Activated naive CD4-positive, alpha-beta T cell treated with anti-CD3 and anti-CD28 coated beads, Interleukin-2, amount 50 U/mL, for 72 hours (primary cell): ENCODE measurements around the gene CD86. TPM values are rescaled to one million over a fixed set of nuclear protein-coding genes. Genes with fewer than 3 reads are reported as not detected.
A peak's percentile ranks its signal among the peaks of the same experiment; 100 is the strongest.

Source experiments
- ATAC-seq, 2 donors: fragments of 150-1000 bp; cut with Tn5 transposase; 2 replicates each; pipeline ENCODE4 v1.10.0; 2021; ENCODE audit warnings: mild to moderate bottlenecking in 2 of 2, moderate library complexity in 2 of 2
- DNase-seq, 2 donors: peaks; one replicate each; pipeline ENCODE4 v3.0.0; 2021 to 2022; ENCODE audit warnings: low spot score in 2 of 2
- H3K27ac Mint-ChIP-seq, 2 donors: one replicate each; pipeline ENCODE4 v1.8.0; 2022; ENCODE audit warnings: mild to moderate bottlenecking in 2 of 2, mixed read lengths in 2 of 2
- H3K36me3 Mint-ChIP-seq, 2 donors: one replicate each; pipeline ENCODE4 v1.8.0; 2022; ENCODE audit warnings: mixed read lengths in 2 of 2
- H3K9me3 Mint-ChIP-seq, 2 donors: one replicate each; pipeline ENCODE4 v1.8.0; 2022; ENCODE audit warnings: mixed read lengths in 2 of 2
- total RNA-seq, 2 donors: library from RNA; stranded (reverse); gene quantifications; one replicate each; pipeline ENCODE4 v1.2.3, GENCODE V29; 2022

The CD86 gene
- total RNA-seq, 2 donors from 2014 or later = 0.14 to 0.49 TPM

DNA sequence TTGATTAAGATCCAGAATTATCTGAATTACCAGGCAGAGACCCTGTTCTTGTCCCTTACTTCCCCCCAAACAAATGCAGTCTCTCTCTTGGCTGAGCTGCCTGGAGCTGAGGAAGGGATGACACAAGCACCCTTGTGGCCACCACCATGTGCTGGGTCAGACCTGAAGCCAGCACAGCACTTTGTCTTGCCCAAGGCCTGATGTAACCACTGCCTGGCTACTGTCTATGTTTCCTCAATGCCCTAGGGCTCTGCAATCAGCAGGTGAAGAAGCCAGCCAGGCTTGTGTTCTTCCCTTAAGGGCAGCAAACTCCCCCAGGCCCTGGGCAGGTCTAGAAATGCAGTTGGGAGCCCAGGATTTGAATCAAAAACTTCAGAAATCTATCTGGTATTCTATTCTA, 112.5 kb downstream of the CD86 start:
- Mint-ChIP-seq H3K9me3 (peaks cover 8 to 14% of the 10 kb centered on the region in 2 donors), H3K27ac (peak overlapping the region in 1 of 2 donors; percentile 67), H3K36me3 (peaks cover 7 to 14% of the 10 kb centered on the region in 2 donors)
- DNase-seq (no peak), ATAC-seq (no peak)

DNA sequence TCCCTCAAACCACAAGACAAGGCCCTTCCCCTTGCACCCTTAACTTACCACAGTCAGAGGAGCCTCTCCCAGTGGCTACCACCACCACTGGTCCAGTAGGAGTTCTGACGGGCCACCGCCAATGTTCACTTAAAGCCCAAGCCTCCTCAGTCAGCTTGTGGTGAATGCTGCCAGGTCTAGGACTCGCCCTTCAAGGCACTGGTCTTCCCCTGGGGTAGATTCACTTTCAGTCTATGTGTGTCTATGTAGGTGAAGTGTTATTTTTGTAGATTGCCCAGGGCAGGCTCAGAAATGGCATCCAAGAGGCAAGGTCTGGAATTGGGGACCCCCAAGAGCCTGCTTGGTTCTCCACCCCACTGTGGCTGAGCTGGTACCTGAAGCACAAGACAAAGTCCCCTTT, 112.9 kb downstream of the CD86 start:
- H3K9me3 Mint-ChIP-seq = peaks cover 8 to 14% of the 10 kb centered on the region in 2 donors

DNA sequence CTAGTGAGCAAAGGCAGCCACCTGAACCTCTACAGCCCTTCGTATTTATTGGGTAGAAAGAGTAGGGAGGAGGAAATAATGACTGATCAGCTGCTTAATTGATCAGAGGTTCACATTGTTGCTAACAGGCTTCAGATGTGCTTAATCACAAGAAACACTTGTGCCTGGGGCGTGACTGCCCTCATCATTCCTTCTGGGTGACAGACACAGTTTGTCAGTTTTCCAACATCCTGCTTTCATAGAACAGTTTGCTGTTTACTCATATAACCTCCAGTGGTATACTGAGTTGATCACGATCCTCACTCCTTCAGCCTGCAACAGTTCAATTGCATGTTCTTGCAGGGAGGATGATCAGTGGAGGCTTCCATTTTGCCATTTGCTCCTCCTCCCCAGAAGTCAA, 114.7 kb downstream of the CD86 start:
- no peak overlapping the region for H3K27ac Mint-ChIP-seq
- no peak for DNase-seq
- H3K36me3 Mint-ChIP-seq = peaks cover 7 to 14% of the 10 kb centered on the region in 2 donors
- no peak for ATAC-seq
- H3K9me3 Mint-ChIP-seq = peaks cover 8 to 14% of the 10 kb centered on the region in 2 donors

More for the DNA sequence above, 112.9 kb downstream of the CD86 start:
- ATAC-seq = no peak
- Mint-ChIP-seq H3K27ac (no peak overlapping the region), H3K36me3 (peaks cover 7 to 14% of the 10 kb centered on the region in 2 donors)
- no peak for DNase-seq

Other genes with a start within 250 kb of the CD86 start
- gene IQCB1, start 220.3 kb upstream of the CD86 start, total RNA-seq = 10 to 100 TPM; 34.7 to 50.6 TPM
- gene EAF2, start 220.2 kb upstream of the CD86 start, total RNA-seq = 10 to 100 TPM; 14.9 to 19.3 TPM
- 1 to 10 TPM; 5.0 to 8.3 TPM for gene SLC15A2, start 161.0 kb upstream of the CD86 start, total RNA-seq
- not detected for gene ILDR1, start 33.1 kb upstream of the CD86 start, total RNA-seq
- not detected for gene CASR, start 128.3 kb downstream of the CD86 start, total RNA-seq